Mesenchymal stem cell (in vitro differentiated cells and primary cell): Measurements from ENCODE around the gene UNC5B.

Source experiments
- DNase-seq: peaks from one replicate; pipeline ENCODE4 v3.0.0-alpha.2; 2013
- H2AFZ ChIP-seq: one replicate; pipeline ENCODE4 v1.6.1; 2013; ENCODE audit warnings: low read depth, mild to moderate bottlenecking, control low read depth, inconsistent platforms, low read length, moderate library complexity
- H2AK5ac ChIP-seq: 2 replicates; pipeline ENCODE4 v1.6.1; 2013; ENCODE audit warnings: low read length, moderate library complexity, mild to moderate bottlenecking, inconsistent platforms; ENCODE audit not compliant: severe bottlenecking
- H2BK120ac ChIP-seq: one replicate; pipeline ENCODE4 v1.6.1; 2013; ENCODE audit warnings: low read depth, mild to moderate bottlenecking, inconsistent platforms, low read length, moderate library complexity
- H2BK12ac ChIP-seq, 2 experiments: one replicate each; pipeline ENCODE4 v1.6.1; 2013; ENCODE audit warnings: inconsistent platforms in 2 of 2, low read length in 2 of 2, mild to moderate bottlenecking in 2 of 2, moderate library complexity in 2 of 2, control low read depth in 1 of 2
- H2BK15ac ChIP-seq: one replicate; pipeline ENCODE4 v1.6.1; 2013; ENCODE audit warnings: mild to moderate bottlenecking, low read depth, inconsistent platforms; ENCODE audit not compliant: poor library complexity, severe bottlenecking
- H2BK5ac ChIP-seq: 2 replicates; pipeline ENCODE4 v1.6.1; 2013; ENCODE audit warnings: low read depth, mild to moderate bottlenecking, low read length, control low read depth, inconsistent platforms; ENCODE audit not compliant: poor library complexity, severe bottlenecking
- H3K14ac ChIP-seq, 2 experiments: one replicate each; pipeline ENCODE4 v1.6.1; 2013; ENCODE audit warnings: inconsistent platforms in 2 of 2, low read length in 2 of 2, control low read depth in 1 of 2, mild to moderate bottlenecking in 1 of 2, moderate library complexity in 1 of 2
- H3K18ac ChIP-seq, 2 experiments: one replicate each; pipeline ENCODE4 v1.6.1; 2013; ENCODE audit warnings: inconsistent platforms in 2 of 2, low read length in 2 of 2, control low read depth in 1 of 2, low read depth in 1 of 2, mild to moderate bottlenecking in 1 of 2
- H3K23ac ChIP-seq, 2 experiments: one replicate each; pipeline ENCODE4 v1.6.1; 2013; ENCODE audit warnings: inconsistent platforms in 2 of 2, low read length in 2 of 2, mild to moderate bottlenecking in 2 of 2, moderate library complexity in 2 of 2, control low read depth in 1 of 2
- H3K27ac ChIP-seq: 2 replicates; pipeline ENCODE4 v1.5.1; 2013; ENCODE audit warnings: mild to moderate bottlenecking, moderate library complexity, low read length, control low read depth, inconsistent platforms; ENCODE audit not compliant: poor library complexity, severe bottlenecking
- H3K27me3 ChIP-seq, 2 experiments: 2 replicates each; pipeline versions ENCODE4 v1.6.1 to v1.7.0; 2013; ENCODE audit warnings: low read length in 2 of 2, mild to moderate bottlenecking in 2 of 2, moderate library complexity in 2 of 2, control low read depth in 1 of 2, inconsistent platforms in 1 of 2; ENCODE audit not compliant: control insufficient read depth in 1 of 2, insufficient read depth in 1 of 2
- H3K36me3 ChIP-seq, 2 experiments: 2 replicates each; pipeline versions ENCODE4 v1.6.1 to v1.7.0; 2013; ENCODE audit warnings: low read length in 2 of 2, control low read depth in 1 of 2, inconsistent platforms in 1 of 2, low read depth in 1 of 2, mild to moderate bottlenecking in 1 of 2; ENCODE audit not compliant: insufficient read depth in 2 of 2, control insufficient read depth in 1 of 2
- H3K4ac ChIP-seq, 2 experiments: one replicate each; pipeline ENCODE4 v1.6.1; 2013; ENCODE audit warnings: inconsistent platforms in 2 of 2, low read length in 2 of 2, mild to moderate bottlenecking in 2 of 2, moderate library complexity in 2 of 2, control low read depth in 1 of 2, low read depth in 1 of 2
- H3K4me1 ChIP-seq: 2 replicates; pipeline ENCODE4 v1.6.1; 2013; ENCODE audit warnings: low read depth, low read length, control low read depth; ENCODE audit not compliant: control insufficient read depth, insufficient read depth
- H3K4me2 ChIP-seq: 2 replicates; pipeline ENCODE4 v1.6.1; 2013; ENCODE audit warnings: low read length, mild to moderate bottlenecking, inconsistent platforms; ENCODE audit not compliant: poor library complexity, severe bottlenecking
- H3K4me3 ChIP-seq, 2 experiments: 2 replicates each; pipeline versions ENCODE4 v1.5.1 to v1.7.0; 2013; ENCODE audit warnings: low read length in 2 of 2, mild to moderate bottlenecking in 2 of 2, control low read depth in 1 of 2, low read depth in 1 of 2; ENCODE audit not compliant: insufficient read depth in 1 of 2
- H3K79me1 ChIP-seq: replicated peaks from 2 replicates; pipeline ENCODE4 v1.6.1; 2013; ENCODE audit warnings: mild to moderate bottlenecking, control low read depth, low read length, inconsistent platforms; ENCODE audit not compliant: poor library complexity, severe bottlenecking
- H3K9ac ChIP-seq: 2 replicates; pipeline ENCODE4 v1.7.0; 2013; ENCODE audit warnings: mild to moderate bottlenecking, low read length, moderate library complexity
- H3K9me3 ChIP-seq: 2 replicates; pipeline ENCODE4 v1.7.0; 2013; ENCODE audit warnings: mild to moderate bottlenecking, low read length; ENCODE audit not compliant: control insufficient read depth
- H4K8ac ChIP-seq: one replicate; pipeline ENCODE4 v1.6.1; 2013; ENCODE audit warnings: inconsistent platforms, mild to moderate bottlenecking, low read length, moderate library complexity
- H4K91ac ChIP-seq: one replicate; pipeline ENCODE4 v1.6.1; 2013; ENCODE audit warnings: mild to moderate bottlenecking, low read length, inconsistent platforms
- WGBS: methylation state at CpG from one replicate; pipeline ENCODE4 v1.1.7; 2013; ENCODE audit warnings: mixed read lengths; 5-methylcytosine and 5-hydroxymethylcytosine counted together

The UNC5B gene

GRCh38 chr10:71255550-71255807 lies 43.1 kb downstream of the UNC5B start:
- no peak overlapping the region for H3K23ac ChIP-seq
- peak overlapping the region in 1 of 2 experiments; percentile 15 for H3K4ac ChIP-seq
- H3K9me3 ChIP-seq: no peaks in the 10 kb centered on the region
- H2BK15ac ChIP-seq: no peak overlapping the region
- peak overlapping the region; percentile 36 for H3K9ac ChIP-seq
- H3K4me3 ChIP-seq: peak overlapping the region in 1 of 2 experiments; percentile 16
- DNase-seq: no peak
- 69% methylated on average over 4 of the region's 4 CpGs for WGBS
- H3K14ac ChIP-seq: no peak overlapping the region
- no peak overlapping the region for H3K4me2 ChIP-seq
- no peaks in the 10 kb centered on the region for H3K79me1 ChIP-seq
- H3K27ac ChIP-seq: no peak overlapping the region
- no peak overlapping the region for H2BK120ac ChIP-seq
- H2BK5ac ChIP-seq: no peak overlapping the region
- no peak overlapping the region for H3K18ac ChIP-seq
- peaks cover 0 to 31% of the 10 kb centered on the region in 2 experiments for H3K27me3 ChIP-seq
- no peak overlapping the region for H2AK5ac ChIP-seq
- no peak overlapping the region for H4K91ac ChIP-seq
- no peak overlapping the region for H2AFZ ChIP-seq
- no peak overlapping the region for H2BK12ac ChIP-seq
- peaks cover 9% of the 10 kb centered on the region for H3K4me1 ChIP-seq
- no peak overlapping the region for H4K8ac ChIP-seq
- H3K36me3 ChIP-seq: no peaks in the 10 kb centered on the region

DNA sequence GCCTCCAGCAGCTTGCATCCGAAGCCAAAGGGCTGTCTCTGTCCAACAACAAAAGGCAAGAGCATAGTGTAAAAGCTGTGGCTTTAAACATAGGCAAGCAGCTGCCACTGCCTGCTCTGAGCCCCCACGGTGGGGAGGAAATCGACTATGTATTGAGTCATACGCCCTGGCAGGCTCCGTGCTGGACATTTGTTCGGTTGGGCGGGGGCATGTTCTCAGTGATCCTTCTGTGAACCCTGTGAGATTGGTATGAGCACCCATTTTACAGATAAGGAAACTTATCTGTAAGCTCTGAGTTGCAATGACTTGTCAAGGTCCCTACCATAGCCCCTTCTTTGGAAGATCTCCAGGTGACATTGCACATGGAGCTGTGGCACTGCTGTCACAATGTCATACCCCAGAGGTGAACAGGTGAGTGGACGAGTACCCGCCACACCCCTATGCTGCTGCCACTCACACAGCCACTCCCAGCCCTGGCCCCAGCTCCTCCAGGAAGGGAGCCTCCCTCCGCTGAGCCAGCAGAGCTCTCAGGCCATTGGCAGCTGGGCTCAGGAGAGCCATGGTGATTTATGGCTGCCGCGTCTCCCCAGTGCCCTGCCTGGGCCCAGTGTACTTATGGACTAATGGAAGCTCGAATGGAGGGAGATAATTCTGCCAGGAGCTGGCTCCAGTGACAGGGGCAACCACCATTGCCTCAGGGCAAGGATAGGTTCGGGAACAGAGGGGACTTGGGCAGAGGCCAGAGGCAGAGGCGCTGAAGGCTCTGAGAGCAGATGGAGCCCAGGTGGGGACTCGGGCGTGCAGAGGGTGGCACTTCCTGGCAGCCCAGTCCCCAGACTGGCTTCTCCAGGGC lies 43.7 kb downstream of the UNC5B start:
- Histone ChIP-seq H3K9me3 (no peaks in the 10 kb centered on the region), H2BK15ac (peak overlapping the region; percentile 38), H3K23ac (no peak overlapping the region), H3K4me3 (no peak overlapping the region), H2BK120ac (no peak overlapping the region), H3K14ac (no peak overlapping the region), H3K9ac (peak overlapping the region; percentile 36), H2AFZ (no peak overlapping the region), H3K4me2 (no peak overlapping the region), H3K36me3 (no peaks in the 10 kb centered on the region), H2BK5ac (no peak overlapping the region), H4K91ac (peak overlapping the region; percentile 56), H3K27me3 (peaks cover 0 to 32% of the 10 kb centered on the region in 2 experiments), H3K4ac (no peak overlapping the region), H4K8ac (no peak overlapping the region), H3K4me1 (peaks cover 14% of the 10 kb centered on the region), H2BK12ac (peak overlapping the region in 1 of 2 experiments; percentile 59), H2AK5ac (no peak overlapping the region), H3K79me1 (no peaks in the 10 kb centered on the region), H3K27ac (no peak overlapping the region), H3K18ac (peak overlapping the region; percentile 2 to 71)
- 37% methylated on average over 16 of the region's 17 CpGs for WGBS
- DNase-seq: peak; percentile 82

GRCh38 chr10:71256661-71257318 lies 44.4 kb downstream of the UNC5B start:
- Histone ChIP-seq H3K9me3 (no peaks in the 10 kb centered on the region), H3K18ac (peak overlapping the region in 1 of 2 experiments; percentile 71), H3K27me3 (peaks cover 0 to 37% of the 10 kb centered on the region in 2 experiments), H4K91ac (peak overlapping the region; percentile 35), H3K36me3 (no peaks in the 10 kb centered on the region), H2AK5ac (no peak overlapping the region), H3K4me1 (peaks cover 14% of the 10 kb centered on the region), H3K23ac (no peak overlapping the region), H2BK120ac (no peak overlapping the region), H4K8ac (no peak overlapping the region), H2AFZ (no peak overlapping the region), H3K27ac (no peak overlapping the region), H3K4ac (no peak overlapping the region), H3K14ac (peak overlapping the region in 1 of 2 experiments; percentile 86), H3K4me2 (no peak overlapping the region), H3K9ac (no peak overlapping the region), H3K4me3 (no peak overlapping the region), H2BK5ac (no peak overlapping the region), H3K79me1 (no peaks in the 10 kb centered on the region), H2BK12ac (no peak overlapping the region), H2BK15ac (peak overlapping the region; percentile 38)
- DNase-seq: no peak
- 92% methylated on average over 7 of the region's 8 CpGs for WGBS

GRCh38 chr10:71257319-71257997 lies 45.1 kb downstream of the UNC5B start:
- no peak overlapping the region for H4K8ac ChIP-seq
- 95% methylated on average over 9 of the region's 11 CpGs for WGBS
- H3K4me1 ChIP-seq: peaks cover 14% of the 10 kb centered on the region

More at GRCh38 chr10:71257319-71257997, 45.1 kb downstream of the UNC5B start:
- H3K4me2 ChIP-seq: no peak overlapping the region
- no peaks in the 10 kb centered on the region for H3K79me1 ChIP-seq
- H3K18ac ChIP-seq: no peak overlapping the region
- H2BK12ac ChIP-seq: no peak overlapping the region
- DNase-seq: no peak
- H3K4ac ChIP-seq: no peak overlapping the region
- no peak overlapping the region for H3K23ac ChIP-seq
- no peak overlapping the region for H2BK15ac ChIP-seq
- no peaks in the 10 kb centered on the region for H3K9me3 ChIP-seq
- H2BK120ac ChIP-seq: no peak overlapping the region
- no peak overlapping the region for H2BK5ac ChIP-seq
- H3K4me3 ChIP-seq: no peak overlapping the region
- peak overlapping the region in 1 of 2 experiments; percentile 8 for H3K14ac ChIP-seq
- H3K27ac ChIP-seq: no peak overlapping the region
- no peak overlapping the region for H2AFZ ChIP-seq
- H3K27me3 ChIP-seq: peaks cover 0 to 40% of the 10 kb centered on the region in 2 experiments
- H4K91ac ChIP-seq: peak overlapping the region; percentile 4
- no peak overlapping the region for H2AK5ac ChIP-seq
- H3K36me3 ChIP-seq: no peaks in the 10 kb centered on the region
- no peak overlapping the region for H3K9ac ChIP-seq
